HG02610 (cell line): ENCODE results near the gene ITLN1.

Experiments used
- ATAC-seq: cut with Tn5 transposase; IDR thresholded peaks from one replicate; pipeline ENCODE4 v1.9.1; 2021; ENCODE audit warnings: mild to moderate bottlenecking, moderate library complexity; ENCODE audit not compliant: unreplicated experiment

ITLN1 gene

GRCh38 chr1:160826546-160826945, 58.4 kb downstream of the ITLN1 start:
- ATAC-seq: no peak
